Adrenal gland (tissue), 12 donors: Measurements from ENCODE around the gene PPP1CC. TPM values are rescaled to one million over a fixed set of nuclear protein-coding genes. Genes with fewer than 3 reads are reported as not detected.
"Not testable (repeated sequence)": the region's sequence is repeated elsewhere in the genome, so short reads cannot be mapped to it uniquely, and the experiment has no call there.

ENCODE experiments used
- DNase-seq, 7 donors: peaks; one replicate each; pipeline ENCODE4 v3.0.0-alpha.2; 2019 to 2020
- H3K27ac ChIP-seq, 5 donors: fragments of 200-600 bp; sonication (generic) in 4 of 5; 1 replicate in 3 of 5; 2 replicates in 2 of 5; pipeline versions ENCODE4 v1.5.1 to v1.8.0; 2016 to 2020; ENCODE audit warnings: mild to moderate bottlenecking in 1 of 5
- H3K27me3 ChIP-seq: fragments of 200-600 bp; 2 replicates; pipeline ENCODE4 v1.8.0; 2021
- H3K36me3 ChIP-seq, 2 donors: fragments of 200-600 bp; replicated peaks in 1 of 2; 1 replicate in 1 of 2; 2 replicates in 1 of 2; pipeline versions ENCODE4 v1.5.1 to v1.8.0; 2018 to 2022
- H3K4me1 ChIP-seq, 2 donors: fragments of 200-600 bp; replicated peaks in 1 of 2; 1 replicate in 1 of 2; 2 replicates in 1 of 2; pipeline versions ENCODE4 v1.5.1 to v1.8.0; 2018 to 2021
- H3K4me3 ChIP-seq, 4 donors: fragments of 200-600 bp; sonication (generic) in 3 of 4; one replicate each; pipeline ENCODE4 v1.5.1; 2016 to 2018
- H3K9me3 ChIP-seq, 3 donors: fragments of 200-600 bp; sonication (generic) in 1 of 3; replicated peaks in 1 of 3; 1 replicate in 2 of 3; 2 replicates in 1 of 3; pipeline versions ENCODE4 v1.5.1 to v1.8.0; 2016 to 2021
- CTCF ChIP-seq, 6 experiments: fragments of 450-650 bp in 4 of 6; fragments of 200-600 bp in 2 of 6; sonication (generic) in 1 of 6; IDR thresholded peaks; 1 replicate in 5 of 6; 2 replicates in 1 of 6; pipeline versions ENCODE4 v1.5.1 to v1.8.0; 2016 to 2021; ENCODE audit warnings: antibody characterized with exemption in 6 of 6, mild to moderate bottlenecking in 2 of 6, moderate library complexity in 1 of 6
- POLR2A ChIP-seq, 2 donors: fragments of 450-650 bp; IDR thresholded peaks; one replicate each; pipeline ENCODE4 v1.6.1; 2017; ENCODE audit warnings: antibody characterized with exemption in 2 of 2, mild to moderate bottlenecking in 2 of 2, moderate library complexity in 1 of 2
- WGBS, 4 donors: extraction: QIAGEN DNeasy Blood & Tissue Kit in 2 of 4; methylation state at CpG; one replicate each; pipeline versions ENCODE4 v1.1.5 to v1.1.7; 2013 to 2017; 5-methylcytosine and 5-hydroxymethylcytosine counted together
- intact Hi-C, 2 donors: fragments of 100-400 bp; cut with DNase I; formaldehyde crosslinking; loops; one replicate each; pipeline versions ENCODE4 v1.14.1 to v1.15.0; 2022 to 2023
- polyA plus RNA-seq, 3 donors: library from polyadenylated mRNA; stranded (reverse); fragments of 200-250 nt in 2 of 3; fragments of 350-450 nt in 1 of 3; fragmentation: Illumina TruSeq in 1 of 3; extraction: RNeasy Lipid Tissue Mini Kit (QIAGEN cat#74804) in 1 of 3; gene quantifications; one replicate each; pipeline ENCODE4 v1.2.3, GENCODE V29; 2013 to 2014
- total RNA-seq, 9 donors: library from RNA; depleted of rRNA in 4 of 9; stranded (reverse); fragments of >200 nt in 4 of 9; fragments of 120-200 nt in 1 of 9; fragmentation: NEBNext Ultra II Directional in 1 of 9; extraction: Animal tissue kit (Norgen Biotek cat#: 25700) in 1 of 9; gene quantifications; one replicate each; pipeline versions ENCODE4 v1.1.0 to v1.2.4, GENCODE V29; 2013 to 2023
- donor health status: healthy with polysubstance abuse.
- donor health status: Bipolar disorder and iron deficiency.
- donor health status: DM: yes; HTN: yes; CAD: no.
- donor health status: DM: no; HTN: no; CAD: no.
- donor health status: DM: no; HTN: no; CAD: no.
- donor health status: DM: yes; HTN: yes; CAD: no.

The PPP1CC gene
- total and polyA plus RNA-seq, 12 donors = 53.7 to 182 (median 137) TPM

GRCh38 chr12:110725267-110725666 is 17.4 kb downstream of the PPP1CC start:
- peaks cover 0 to 18% of the 10 kb centered on the region in 2 donors for H3K4me1 ChIP-seq
- no peak overlapping the region for H3K27ac ChIP-seq
- WGBS, 4 donors = 84 to 89% (median 85%) methylated on average over 4 of the region's 4 CpGs
- no peaks in the 10 kb centered on the region for H3K9me3 ChIP-seq
- intact Hi-C loops = no loop called here
- no peak for DNase-seq
- TF ChIP-seq POLR2A (IDR thresholded peaks at IDR 0.05) = no peak
- TF ChIP-seq CTCF (IDR thresholded peaks at IDR 0.05) = no peak
- H3K36me3 ChIP-seq = peaks cover 0 to 69% of the 10 kb centered on the region in 2 donors
- no peaks in the 10 kb centered on the region for H3K27me3 ChIP-seq
- no peak overlapping the region for H3K4me3 ChIP-seq

DNA sequence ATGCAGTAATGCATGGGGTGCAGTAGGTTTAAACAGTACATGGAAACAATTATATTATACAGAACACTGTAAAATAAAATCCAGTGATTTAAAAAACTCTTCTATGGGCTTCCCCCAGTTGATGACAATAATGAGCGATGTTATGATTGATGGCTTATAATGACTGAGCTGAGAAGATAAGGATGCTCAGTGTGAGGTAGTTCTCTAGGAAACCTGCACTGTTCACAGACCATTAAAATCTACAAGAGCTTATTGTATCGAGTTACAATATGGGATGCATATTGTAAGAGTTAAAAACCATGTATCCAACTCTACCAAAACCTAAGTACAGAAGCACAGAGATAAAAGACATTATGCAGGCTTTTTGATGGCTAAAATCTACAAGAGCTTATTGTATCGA is 19.8 kb downstream of the PPP1CC start:
- intact Hi-C loops, H3K27ac ChIP-seq, H3K4me3 ChIP-seq, H3K27me3 ChIP-seq, DNase-seq, H3K9me3 ChIP-seq: not testable (repeated sequence)
- WGBS, 4 donors = 79 to 91% (median 86%) methylated on average over 3 of the region's 3 CpGs
- Histone ChIP-seq H3K4me1 (peaks cover 0 to 10% of the 10 kb centered on the region in 2 donors), H3K36me3 (peaks cover 0 to 72% of the 10 kb centered on the region in 2 donors)

- TF ChIP-seq CTCF (IDR thresholded peaks at IDR 0.05) (no peak), POLR2A (IDR thresholded peaks at IDR 0.05) (no peak)
- intact Hi-C loops = no loop called here
- H3K4me3 ChIP-seq = no peak overlapping the region
- H3K4me1 ChIP-seq = peaks cover 0 to 10% of the 10 kb centered on the region in 2 donors
- no peak overlapping the region for H3K27ac ChIP-seq
- H3K9me3 ChIP-seq = no peaks in the 10 kb centered on the region
- no peaks in the 10 kb centered on the region for H3K27me3 ChIP-seq
- peaks cover 0 to 76% of the 10 kb centered on the region in 2 donors for H3K36me3 ChIP-seq
- DNase-seq = no peak
These were observed 21.1 kb downstream of the PPP1CC start for GRCh38 chr12:110721570-110721969.

DNA sequence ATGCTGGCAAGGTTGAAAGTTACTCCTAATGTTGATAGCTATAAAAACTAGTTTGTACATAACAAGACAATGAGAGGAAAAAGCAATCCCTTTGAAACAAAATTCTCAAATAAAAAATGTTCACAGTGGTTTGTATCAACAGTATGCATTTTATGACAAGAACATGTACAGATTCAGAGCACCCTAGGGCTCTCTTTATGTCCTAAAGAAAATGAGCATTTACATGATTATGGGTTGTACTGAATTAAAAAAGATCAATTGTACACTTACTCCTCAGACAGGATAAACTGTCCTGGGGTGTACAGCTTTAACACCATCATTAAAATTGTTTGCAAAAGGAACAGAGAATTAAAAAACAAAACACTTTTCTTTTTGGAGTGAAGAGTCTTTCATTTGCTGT is 22.2 kb downstream of the PPP1CC start:
- Histone ChIP-seq H3K27me3 (no peaks in the 10 kb centered on the region), H3K27ac (no peak overlapping the region)
- intact Hi-C loops = no loop called here

More for the DNA sequence above, 22.2 kb downstream of the PPP1CC start:
- no peak for DNase-seq
- Histone ChIP-seq H3K4me1 (peaks cover 0 to 10% of the 10 kb centered on the region in 2 donors), H3K36me3 (peaks cover 0 to 71% of the 10 kb centered on the region in 2 donors), H3K4me3 (no peak overlapping the region), H3K9me3 (no peaks in the 10 kb centered on the region)
- TF ChIP-seq CTCF (IDR thresholded peaks at IDR 0.05) (no peak), POLR2A (IDR thresholded peaks at IDR 0.05) (no peak)
